Activated CD4-positive, alpha-beta T cell treated with anti-CD3 and anti-CD28 coated beads, Interleukin-2, amount 50 U/mL, for 24 hours (primary cell): Measurements from ENCODE around the gene ZBTB17.
A peak's percentile ranks its signal among the peaks of the same experiment; 100 is the strongest.
"Not testable (repeated sequence)": the region's sequence is repeated elsewhere in the genome, so short reads cannot be mapped to it uniquely, and the experiment has no call there.

Experiments used
- DNase-seq, 2 donors: peaks; one replicate each; pipeline ENCODE4 v3.0.0-alpha.2; 2020; ENCODE audit warnings: low read depth in 1 of 2, low spot score in 1 of 2

Gene ZBTB17

DNA sequence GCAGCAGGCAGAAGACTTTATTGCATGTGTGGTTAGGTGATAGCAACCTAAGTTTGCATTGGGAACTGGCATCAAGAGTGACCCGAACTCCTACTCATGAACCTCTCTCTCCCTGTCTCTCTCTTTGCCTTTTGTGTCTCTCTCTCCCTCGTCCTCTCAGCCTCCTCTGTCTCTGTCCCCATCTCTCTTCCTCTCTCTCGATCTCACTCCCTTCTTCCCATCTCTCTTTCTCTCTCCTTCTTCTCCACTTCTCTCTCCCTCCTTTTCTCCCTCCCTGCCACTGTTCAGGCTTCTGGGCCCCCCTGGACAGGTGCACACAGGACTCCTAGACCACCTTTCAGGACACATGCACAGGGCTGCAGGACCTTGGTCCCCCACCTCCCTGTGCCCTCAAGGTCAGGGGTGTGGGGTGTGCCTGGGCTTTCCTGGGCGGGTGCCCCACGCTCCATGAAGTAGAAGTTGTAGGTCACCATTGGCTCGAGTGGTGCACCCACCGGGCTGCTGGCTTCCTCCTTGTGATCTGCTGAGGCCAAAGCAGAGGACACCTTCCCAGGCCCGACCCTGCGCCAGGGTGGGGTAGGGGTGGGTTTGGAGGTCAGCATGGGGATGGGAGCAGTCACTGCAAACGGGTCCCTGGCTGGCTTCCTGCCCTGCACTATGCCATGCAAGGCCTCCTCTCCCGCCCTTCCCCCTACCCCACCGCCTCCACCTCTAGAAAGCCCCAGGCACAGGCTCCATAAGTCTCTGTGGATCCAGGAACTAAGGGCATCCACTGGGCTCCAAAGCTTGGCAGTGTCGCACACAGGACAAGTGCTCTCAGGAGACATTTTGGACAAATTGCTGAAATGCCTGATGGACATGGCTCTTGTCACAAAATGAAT is 13.2 kb upstream of the ZBTB17 start:
- DNase-seq, result no peak

DNA sequence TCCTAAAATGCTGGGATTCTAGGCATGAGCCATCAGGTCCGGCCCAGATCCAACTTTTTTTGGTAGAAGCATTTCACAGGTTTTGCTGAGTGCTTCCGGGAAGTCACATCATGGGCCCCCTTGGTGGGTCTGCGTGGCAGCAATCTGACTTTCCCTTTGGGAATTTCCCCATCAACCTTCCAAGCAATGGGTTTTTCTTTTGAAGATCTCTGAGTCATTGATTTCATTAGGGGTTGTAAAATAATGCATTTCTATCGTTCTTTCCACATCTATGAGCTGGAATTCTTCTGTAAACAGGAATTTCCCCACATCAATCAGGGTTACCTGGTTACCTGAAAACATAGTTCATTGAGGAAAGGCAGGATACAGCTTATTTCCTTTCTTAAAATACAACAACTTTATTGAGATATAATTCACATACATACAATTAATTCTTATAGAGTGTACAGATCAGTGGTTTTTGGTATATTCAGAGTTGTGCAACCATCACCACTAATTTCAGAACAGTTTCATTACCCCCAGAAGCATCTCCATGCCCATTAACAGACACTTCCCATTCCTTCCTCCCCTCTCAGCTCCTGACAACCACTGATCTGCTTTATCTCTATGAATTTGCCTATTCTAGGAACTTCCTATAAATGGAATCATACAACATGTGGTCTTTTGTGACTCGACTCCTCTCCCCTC is 9.9 kb upstream of the ZBTB17 start:
- no peak for DNase-seq

DNA sequence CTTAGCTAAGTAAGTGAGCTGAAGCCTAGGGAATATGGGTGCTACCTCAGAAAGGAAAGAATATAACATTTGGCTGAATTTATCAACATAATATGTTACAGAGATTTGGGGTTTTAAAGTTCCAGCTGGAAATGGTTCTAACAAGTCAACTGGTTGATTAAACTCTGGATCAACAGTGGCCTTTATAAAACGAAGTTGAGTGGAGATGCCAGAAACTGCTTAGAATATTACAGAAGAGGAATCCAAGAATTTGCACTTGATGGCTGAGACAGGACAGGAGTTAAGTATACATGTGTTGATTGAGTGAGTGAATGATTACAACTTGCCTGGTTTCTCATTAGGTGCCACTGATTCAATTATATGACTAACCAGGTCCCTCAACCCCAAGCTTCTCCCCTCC is 7.4 kb upstream of the ZBTB17 start:
- no peak for DNase-seq

DNA sequence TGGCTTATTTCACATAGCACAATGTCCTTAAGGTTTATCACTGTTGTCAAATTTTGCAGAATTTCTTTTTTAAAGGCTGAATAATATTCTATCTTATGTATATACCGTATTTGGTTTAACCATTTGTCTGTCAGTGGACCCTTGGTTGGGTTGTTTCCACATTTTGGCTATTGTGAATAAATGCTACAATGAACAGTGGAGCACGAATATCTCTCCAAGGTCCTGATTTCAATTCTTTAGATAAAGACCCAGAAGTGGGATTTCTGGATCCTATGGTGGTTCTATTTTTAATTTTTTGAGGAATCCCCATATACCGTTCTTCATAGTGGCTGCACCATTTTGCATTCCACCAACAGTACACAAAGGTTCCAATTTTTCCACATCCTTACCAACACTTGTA is 5.8 kb upstream of the ZBTB17 start:
- DNase-seq, result no peak

DNA sequence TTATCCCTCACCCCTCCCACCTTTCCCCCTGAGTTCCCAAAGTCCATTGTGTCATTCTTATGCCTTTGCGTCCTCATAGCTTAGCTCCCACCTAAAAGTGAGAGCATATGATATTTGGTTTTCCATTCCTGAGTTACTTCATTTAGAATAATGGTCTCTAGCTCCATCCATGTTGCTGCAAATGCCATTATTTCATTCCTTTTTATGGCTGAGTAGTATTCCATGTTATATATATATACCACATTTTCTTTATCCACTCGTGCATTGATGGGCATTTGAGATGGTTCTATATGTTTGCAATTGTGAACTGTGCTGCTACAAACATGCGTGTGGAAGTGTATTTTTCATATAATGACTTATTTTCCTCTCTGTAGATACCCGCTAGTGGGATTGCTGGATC is 2.0 kb upstream of the ZBTB17 start:
- not testable (repeated sequence) for DNase-seq

DNA sequence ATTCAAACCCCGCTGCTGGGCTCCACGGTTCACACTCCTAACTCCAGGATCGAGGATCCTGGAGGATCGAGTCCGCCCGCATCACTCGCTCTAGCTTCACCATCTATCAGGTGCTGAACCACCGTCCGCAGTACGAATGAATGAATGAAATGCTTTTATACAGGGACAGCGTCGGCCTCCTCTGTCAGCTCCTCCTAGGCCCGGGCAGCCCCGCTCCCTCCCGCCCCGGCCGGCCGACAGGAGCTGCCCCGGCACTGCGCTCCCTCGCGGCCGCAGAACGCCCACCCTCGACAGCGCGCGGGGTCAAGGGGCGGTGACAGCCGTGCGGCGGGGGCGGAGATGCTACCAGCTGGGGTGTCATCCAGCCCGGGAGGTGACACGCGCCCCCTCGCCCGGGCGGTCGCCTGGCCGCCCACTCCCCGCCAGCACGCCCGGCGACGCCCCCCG is 520 bp downstream of the ZBTB17 start:
- DNase-seq, result peak; percentile 60 to 68

DNA sequence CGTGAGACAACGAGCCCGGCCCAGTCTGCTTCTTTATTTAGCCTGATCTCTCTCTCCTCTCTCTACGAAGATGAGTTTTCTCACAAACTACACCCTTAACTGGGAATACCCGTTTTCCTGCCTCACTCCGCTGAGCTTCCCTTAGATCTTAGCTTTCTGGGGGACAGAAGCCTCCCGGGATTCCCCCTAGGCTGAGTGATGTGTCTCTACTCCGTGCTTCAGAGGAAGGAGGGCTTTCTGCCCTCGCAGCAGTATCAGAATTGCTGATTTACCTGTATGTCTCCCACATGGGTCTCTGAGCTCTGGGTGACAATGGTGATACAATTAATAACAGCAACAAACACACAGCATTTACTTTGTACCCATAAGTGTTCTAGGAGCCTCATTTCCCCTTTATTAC is 1.0 kb downstream of the ZBTB17 start:
- DNase-seq, result peak in 1 of 2 donors; percentile 35

DNA sequence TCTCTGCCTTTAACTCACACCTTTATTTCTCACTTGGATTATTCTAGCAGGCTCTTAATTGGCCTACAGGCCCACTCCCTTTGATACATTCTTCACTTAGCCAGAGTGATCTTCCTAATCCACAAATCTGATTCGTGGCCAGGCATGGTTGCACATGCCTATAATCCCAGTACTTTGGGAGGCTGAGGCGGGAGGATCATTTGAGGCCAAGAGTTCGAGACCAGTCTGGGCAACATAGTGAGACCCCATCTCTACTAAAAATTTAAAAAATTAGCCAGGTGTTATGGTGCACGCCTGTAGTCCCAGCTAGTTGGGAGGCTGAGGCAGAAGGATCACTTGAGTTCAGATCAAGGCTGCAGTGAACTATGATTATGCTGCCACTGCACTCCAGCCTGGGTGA is 2.1 kb downstream of the ZBTB17 start:
- DNase-seq, result no peak

DNA sequence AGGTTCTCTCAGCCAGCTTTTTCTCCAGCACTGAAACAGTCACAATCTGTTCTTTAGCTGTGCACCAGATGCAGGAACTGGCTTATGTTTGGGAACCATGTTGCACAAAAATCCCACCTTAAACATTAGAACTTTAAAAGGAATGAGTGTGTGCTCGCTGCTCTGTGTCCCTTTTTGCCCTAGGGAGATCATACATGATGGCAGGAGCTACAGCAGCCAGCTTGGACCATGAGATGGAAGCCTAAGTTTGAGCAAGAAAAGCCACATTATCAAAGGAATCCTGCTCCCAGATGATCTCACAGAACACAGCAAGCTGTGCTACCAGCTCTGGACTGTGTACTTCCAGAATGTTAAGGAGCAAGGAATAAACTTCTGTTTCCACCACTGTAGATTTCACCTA is 3.5 kb downstream of the ZBTB17 start:
- DNase-seq, result no peak

DNA sequence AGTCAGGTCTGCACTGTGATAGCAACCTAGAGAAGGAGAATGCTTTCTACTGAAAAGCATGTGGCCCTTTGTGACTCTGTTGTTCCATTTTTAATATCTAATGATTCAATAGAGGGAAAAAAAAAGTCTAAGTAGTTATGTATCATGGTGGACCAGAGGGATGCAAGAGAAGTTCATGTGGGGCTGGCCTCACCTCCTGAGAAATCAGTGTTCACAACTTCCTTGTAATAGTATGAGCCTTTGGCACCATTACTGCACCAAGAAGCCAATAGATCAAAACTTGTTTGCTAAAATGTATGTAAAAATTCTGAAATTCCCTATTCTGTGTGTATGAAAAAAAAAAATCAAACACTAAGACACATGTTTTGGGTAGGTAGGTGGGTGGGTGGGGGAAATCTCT is 5.0 kb downstream of the ZBTB17 start:
- DNase-seq, result no peak

DNA sequence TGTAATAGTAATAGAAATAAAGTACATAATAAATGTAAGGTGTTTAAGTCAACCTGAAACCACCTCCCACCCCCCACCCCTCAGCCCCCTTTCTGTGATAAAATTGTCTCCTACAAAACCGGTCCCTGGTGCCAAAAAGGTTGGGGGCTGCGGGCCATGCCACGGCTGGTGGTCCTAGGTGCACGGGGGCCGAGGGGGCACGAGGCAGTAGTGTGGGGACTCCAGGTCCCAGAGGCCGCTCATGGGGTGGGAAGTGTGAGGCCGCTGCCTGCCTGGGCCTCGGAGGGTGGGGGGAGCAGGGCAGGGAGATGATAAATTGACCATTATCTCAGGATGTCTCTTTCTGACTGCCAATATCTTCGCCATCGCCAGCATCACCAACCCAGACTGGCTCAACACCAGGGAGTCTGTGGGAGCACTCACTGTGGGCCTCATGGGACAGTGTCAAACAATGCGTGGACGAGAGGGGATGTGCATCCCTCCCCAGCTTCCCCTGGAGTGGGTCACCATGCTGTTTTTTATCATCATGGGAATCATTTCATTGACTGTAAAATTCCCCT is 6.5 kb downstream of the ZBTB17 start:
- no peak for DNase-seq

DNA sequence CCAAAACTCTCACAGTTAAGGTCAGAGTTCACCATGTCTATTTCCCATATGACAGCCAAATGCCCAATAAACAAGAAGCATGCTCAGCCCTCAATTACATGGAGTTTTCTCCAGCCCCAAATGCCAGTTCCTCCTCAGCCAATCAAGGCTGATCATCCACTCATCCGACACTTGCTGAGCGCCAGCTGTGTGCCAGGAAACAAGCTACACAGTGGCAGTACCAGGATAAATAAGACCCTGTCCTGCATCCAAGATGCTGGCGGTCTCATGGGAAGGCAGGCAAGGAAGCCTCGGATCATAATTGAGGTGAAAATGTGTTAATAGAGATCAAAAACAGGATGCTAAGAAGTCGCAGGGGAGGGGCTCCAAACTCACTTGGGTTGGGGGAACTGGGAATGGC is 7.7 kb downstream of the ZBTB17 start:
- no peak for DNase-seq

DNA sequence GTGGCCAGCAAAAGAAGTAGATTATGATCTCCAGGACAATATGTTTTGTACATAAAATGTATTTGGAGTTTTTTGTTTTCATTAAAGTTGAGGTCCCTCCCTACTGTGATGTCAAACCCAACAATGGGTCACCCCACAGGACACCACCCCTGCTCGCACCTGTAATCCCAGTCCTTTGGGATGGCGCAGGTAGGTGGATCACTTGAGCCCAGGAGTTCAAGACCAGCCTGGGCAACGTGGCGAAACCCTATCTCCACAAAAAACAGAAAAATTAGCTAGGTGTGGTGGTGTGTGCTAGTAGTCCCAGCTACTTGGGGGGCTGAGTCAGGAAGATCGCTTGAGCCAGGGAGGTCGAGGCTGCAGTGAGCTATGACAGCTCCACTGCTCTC is 9.0 kb downstream of the ZBTB17 start:
- no peak for DNase-seq

DNA sequence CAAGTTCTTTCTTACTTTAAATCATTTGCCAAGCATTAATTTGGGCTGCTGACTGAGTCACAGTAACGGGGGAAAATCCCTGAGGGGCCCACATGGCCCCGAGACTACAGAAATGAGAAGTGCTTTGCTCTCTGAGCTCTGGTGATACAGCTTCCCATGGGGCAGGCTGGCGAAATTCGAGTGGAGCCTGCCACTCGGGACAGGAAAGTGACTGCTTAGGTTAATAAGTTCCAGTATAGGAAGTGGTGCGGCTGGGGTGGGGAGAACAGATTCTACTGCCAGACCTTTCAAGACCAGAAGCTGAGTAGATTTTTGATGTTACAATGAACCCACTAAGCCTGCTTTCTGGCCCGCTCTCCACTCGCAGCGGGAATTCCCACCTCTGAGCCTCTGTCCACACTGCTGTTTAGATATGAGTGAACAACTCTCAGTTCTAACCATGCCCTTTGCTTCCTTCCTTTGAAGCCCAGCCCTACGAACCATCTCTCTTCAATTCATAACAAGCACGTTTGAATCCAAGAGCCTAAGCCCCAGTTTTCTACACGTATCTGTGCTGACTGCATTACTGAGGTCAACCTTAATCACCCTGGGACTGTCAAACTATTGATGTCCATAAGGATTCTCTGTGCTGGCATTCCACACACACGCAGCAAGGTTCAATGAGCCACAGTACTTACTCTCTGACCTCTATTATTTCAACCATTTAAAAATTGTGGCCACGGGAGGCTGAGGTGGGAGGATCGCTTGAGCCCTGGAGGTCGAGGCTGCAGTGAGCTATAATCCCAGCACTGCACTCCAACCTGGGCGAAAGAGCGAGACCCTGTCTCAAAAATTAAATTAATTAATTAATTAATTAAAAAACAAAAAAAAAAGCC is 9.6 kb downstream of the ZBTB17 start:
- DNase-seq, result peak; percentile 70 to 83

DNA sequence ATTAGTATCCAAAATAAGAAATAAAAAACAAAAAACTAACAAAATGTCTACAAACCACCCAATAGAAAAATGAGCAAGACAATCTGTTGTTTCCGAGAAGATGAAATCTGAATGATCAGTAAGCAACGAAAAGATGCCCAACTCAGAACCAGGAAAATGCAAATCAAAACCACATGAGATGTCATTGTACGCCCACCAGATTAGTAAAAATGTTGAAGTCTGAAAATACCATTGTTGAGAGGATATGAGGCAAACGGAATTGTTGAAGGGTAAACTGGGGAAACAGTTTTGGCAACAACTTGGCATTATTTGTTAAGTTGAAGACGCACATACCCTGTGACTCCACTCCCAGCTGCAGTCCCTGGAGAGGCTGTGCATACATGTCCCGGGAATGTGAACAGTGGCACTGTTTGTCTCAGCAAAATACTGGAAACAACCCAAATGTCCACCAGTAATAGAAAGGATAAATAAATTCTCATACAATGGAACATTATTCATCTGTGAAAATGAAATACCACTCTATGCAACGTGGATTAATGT is 10.6 kb downstream of the ZBTB17 start:
- peak in 1 of 2 donors; percentile 41 for DNase-seq

DNA sequence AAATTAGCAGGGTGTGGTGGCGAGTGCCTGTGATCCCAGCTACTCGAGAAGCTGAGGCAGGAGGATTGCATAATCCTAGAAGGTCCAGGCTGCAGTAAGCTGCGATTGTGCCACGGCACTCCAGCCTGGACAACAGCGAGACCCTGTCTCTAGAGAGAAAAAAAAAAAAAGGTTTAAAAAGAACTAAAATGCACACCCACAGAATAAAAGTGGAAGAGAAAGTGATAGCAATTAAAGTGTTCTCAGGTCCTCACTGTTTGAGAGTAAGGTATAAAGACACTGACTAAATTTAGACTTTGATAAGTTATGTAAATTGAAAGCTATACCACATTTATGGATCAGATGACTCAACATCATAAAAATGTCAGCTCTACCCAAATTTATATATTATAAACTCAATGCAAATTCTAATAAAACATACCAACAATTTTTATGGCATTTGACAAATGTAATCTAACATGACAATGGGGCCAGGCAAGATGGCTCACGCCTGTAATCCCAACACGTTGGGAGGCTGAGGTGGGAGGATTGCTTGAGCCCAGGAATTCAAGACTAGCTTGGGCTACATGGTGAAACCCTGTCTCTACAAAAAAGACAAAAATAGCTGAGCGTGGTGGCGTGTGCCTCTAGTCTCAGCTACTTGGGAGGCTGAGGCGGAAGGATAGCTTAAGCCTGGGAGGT is 11.8 kb downstream of the ZBTB17 start:
- no peak for DNase-seq

DNA sequence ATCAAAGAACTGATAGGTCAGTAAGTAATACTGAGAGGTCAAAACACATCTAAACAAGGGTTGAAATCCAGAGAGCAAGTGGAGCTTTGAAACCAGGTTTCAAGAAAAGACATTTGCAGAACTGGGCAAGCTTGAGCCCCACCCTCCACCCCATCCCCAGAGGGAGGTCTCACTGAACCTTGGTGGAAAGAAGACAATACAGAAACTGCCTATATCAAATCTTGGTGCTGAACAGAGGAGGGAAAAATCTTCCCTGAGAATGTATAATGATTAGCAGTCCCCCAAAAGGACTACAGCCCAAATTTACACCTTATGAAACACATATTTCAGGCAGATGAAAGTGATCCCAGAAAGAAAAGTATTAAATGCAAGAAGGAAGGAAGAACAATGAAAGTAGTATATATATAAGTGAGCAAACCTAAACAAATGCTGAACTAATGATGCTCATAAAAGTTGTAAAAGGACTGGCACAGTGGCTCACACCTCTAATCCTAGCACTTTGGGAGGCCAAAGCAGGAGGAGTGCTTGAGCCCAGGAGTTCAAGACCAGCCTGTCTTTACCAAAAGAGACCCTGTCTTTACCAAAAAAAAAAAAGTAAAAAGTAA is 12.4 kb downstream of the ZBTB17 start:
- DNase-seq, result no peak

DNA sequence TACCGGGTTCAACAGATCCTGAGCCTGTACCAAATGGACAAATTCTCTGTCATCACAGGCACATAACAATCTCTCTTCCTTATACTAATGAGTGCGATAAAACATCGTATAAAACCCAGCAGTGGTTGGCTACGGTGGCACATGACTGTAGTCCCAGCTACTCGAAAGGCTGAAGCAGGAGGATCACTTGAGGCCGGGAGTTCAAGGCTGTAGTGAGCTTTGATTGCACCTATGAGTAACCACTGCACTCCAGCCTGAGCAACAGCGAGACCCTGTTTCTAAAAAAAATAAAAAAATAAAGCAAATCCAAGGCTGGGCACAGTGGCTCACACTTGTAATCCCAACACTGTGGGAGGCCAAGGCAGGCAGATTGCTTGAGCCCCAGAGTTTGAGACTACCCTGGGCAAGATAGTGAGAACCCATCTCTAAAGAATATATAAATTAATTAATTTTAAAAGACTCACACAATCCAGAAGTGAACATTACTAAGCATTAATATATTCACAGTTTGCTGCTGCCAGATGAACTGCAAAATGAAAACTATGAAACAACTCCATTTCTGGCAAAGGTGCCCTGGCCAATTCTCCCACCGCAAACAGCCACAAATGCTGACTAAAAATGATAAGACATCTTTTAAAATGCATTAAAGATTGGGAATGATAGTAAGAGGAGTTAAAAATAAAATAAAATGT is 13.1 kb downstream of the ZBTB17 start:
- DNase-seq, result no peak

DNA sequence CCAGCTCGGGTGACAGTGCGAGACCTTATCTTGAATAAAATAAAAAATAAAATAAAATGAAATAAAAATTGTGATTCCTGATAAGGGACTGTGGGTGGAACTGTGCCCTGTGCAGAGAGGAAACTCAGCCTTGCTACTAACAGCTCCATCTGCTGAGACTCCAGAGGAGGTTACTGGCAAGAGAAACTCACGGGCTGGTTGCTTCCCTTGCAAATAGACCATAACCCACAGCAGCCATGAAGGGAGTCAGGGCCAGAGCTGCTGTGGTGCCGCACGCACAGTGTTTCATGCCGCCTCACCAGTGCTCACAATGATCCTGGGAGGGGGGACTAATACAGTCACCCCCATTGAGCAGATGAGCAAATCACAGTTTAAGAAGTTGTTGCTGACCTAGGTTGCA is 13.7 kb downstream of the ZBTB17 start:
- DNase-seq, result no peak
